ENCODE measurements around the gene PAX7. TPM values are rescaled to one million over a fixed set of nuclear protein-coding genes. Genes with fewer than 3 reads are reported as not detected.

Gene PAX7
- total and polyA plus RNA-seq, 2 of the 4 experiments (the other 2 are of a cell fraction) = not detected

- H4K8ac ChIP-seq (ENCODE audit: low read depth in 2 of 2, low read length in 2 of 2) = no peak overlapping the region
- in situ Hi-C loops (cut with MboI; ENCODE audit: low sequenced_read_pairs) = no loop called here
- no peak for DNase-seq
- no peak overlapping the region for H3K4me2 ChIP-seq (ENCODE audit: low read depth, low read length)
- no peak overlapping the region for H2BK120ac ChIP-seq (ENCODE audit: low read depth, low read length)
- no peaks in the 10 kb centered on the region for H3K9me3 ChIP-seq (ENCODE audit: control insufficient read depth, insufficient read depth, low read length)
- ATAC-seq (ENCODE audit: low read depth) = no peak
- no peak overlapping the region for H3K23ac ChIP-seq (ENCODE audit: low read depth, low read length)
- no peak overlapping the region for H3K56ac ChIP-seq (ENCODE audit: extremely low read depth, insufficient read depth, low read length)
- no peak overlapping the region for H4K91ac ChIP-seq (ENCODE audit: insufficient read depth, low read depth, low read length)
- H3K4ac ChIP-seq (ENCODE audit: low read depth, low read length) = no peak overlapping the region
- H3K27ac ChIP-seq (ENCODE audit: insufficient read depth, low read length) = no peak overlapping the region
- H2BK20ac ChIP-seq (ENCODE audit: low read depth, low read length) = no peak overlapping the region
- no peak overlapping the region for H3K14ac ChIP-seq (replicated peaks; ENCODE audit: low read depth, low read length)
- TF ChIP-seq RAD21 (IDR thresholded peaks at IDR 0.05; ENCODE audit: low read length) (no peak), RFX5 (IDR thresholded peaks at IDR 0.05; ENCODE audit: low read depth, low read length) (no peak)
- dilution Hi-C loops (cut with HindIII; ENCODE audit: low sequenced_read_pairs, unreplicated experiment) = no loop called here
- no peak overlapping the region for H2AFZ ChIP-seq (replicated peaks; ENCODE audit: low read length, poor library complexity)
- ChIA-PET CTCF (no interaction called here), POLR2A (ENCODE audit: unreplicated experiment) (no interaction called here)
- H2BK5ac ChIP-seq (ENCODE audit: low read depth, low read length, poor library complexity, severe bottlenecking) = no peak overlapping the region
- H4K5ac ChIP-seq (ENCODE audit: low read depth, low read length) = no peak overlapping the region
- H3K27me3 ChIP-seq (ENCODE audit: control insufficient read depth, insufficient read depth, low read length) = peaks cover 16% of the 10 kb centered on the region
- no peaks in the 10 kb centered on the region for H3K79me1 ChIP-seq (ENCODE audit: low read depth in 1 of 2, low read length in 2 of 2)
- H2AK5ac ChIP-seq (ENCODE audit: low read depth, low read length) = no peak overlapping the region
- 86% methylated on average over 1 of the region's 1 CpG; no CpG with 5 or more reads in 1 of the 2 experiments for WGBS, 2 experiments (ENCODE audit: extremely low coverage in 2 of 2, insufficient read length in 1 of 2)
- H2BK15ac ChIP-seq (ENCODE audit: low read depth, low read length) = no peak overlapping the region
- no peaks in the 10 kb centered on the region for H4K20me1 ChIP-seq (ENCODE audit: insufficient read depth, low read length)
- no peak overlapping the region for H3K18ac ChIP-seq (ENCODE audit: low read depth, low read length)
- no TSS peak for BruUV-seq (replicated peaks)
- no peaks in the 10 kb centered on the region for H3K9me1 ChIP-seq (ENCODE audit: insufficient read depth, low read length)
- no peaks in the 10 kb centered on the region for H3K4me1 ChIP-seq (ENCODE audit: control insufficient read depth, insufficient read depth, low read length)
- intact Hi-C loops (cut with micrococcal nuclease) = no loop called here
- H2AK9ac ChIP-seq (replicated peaks; ENCODE audit: low read depth, low read length, poor library complexity) = no peak overlapping the region
- no peaks in the 10 kb centered on the region for H3K36me3 ChIP-seq (ENCODE audit: control insufficient read depth, insufficient read depth, low read length)
- no peak overlapping the region for H3K9ac ChIP-seq (ENCODE audit: low read depth, low read length)
- H3K4me3 ChIP-seq (ENCODE audit: insufficient read depth, low read depth, low read length) = no peak overlapping the region
Observed at GRCh38 chr1:18658831-18659230, 28.2 kb downstream of the PAX7 start.

Measured in IMR-90 (cell line).